Uterine smooth muscle cell (primary cell): Measurements from ENCODE around the gene CD55. TPM values are rescaled to one million over a fixed set of nuclear protein-coding genes. Genes with fewer than 3 reads are reported as not detected.

Experiments used
- total RNA-seq: library from RNA; depleted of rRNA; stranded (reverse); fragments of >200 nt; gene quantifications from 2 replicates; pipeline ENCODE4 v1.2.3, GENCODE V29; 2014

CD55 gene
- 28.0 and 41.2 TPM in 2 replicates for total RNA-seq

GRCh38 chr1:207321079-207321789 is at the start of gene CD55:
Gene CD55 (plus strand): TSS chr1:207321678. CDS start chr1:207321766, 88 bp downstream.

Other genes starting within 250 kb of the CD55 start
- not detected in 2 replicates for gene C4BPB, start 232.8 kb upstream of the CD55 start, total RNA-seq
- gene C4BPA, start 217.4 kb upstream of the CD55 start, total RNA-seq, result not detected in 2 replicates
- not detected in 2 replicates for gene CR2, start 132.7 kb downstream of the CD55 start, total RNA-seq
- gene CR1, start 174.5 kb downstream of the CD55 start, total RNA-seq, result not detected in 2 replicates